Neuron (in vitro differentiated cells): ENCODE results near the gene PTPRN2.

Experiments used
- H2AFZ ChIP-seq: one replicate; pipeline ENCODE4 v1.6.1; 2013; ENCODE audit warnings: low read depth, mild to moderate bottlenecking, inconsistent platforms, low read length, moderate library complexity
- H3K27me3 ChIP-seq: one replicate; pipeline ENCODE4 v1.6.1; 2013; ENCODE audit warnings: low read length; ENCODE audit not compliant: insufficient read depth
- H3K36me3 ChIP-seq: one replicate; pipeline ENCODE4 v1.6.1; 2013; ENCODE audit warnings: low read length; ENCODE audit not compliant: insufficient read depth
- H3K4me1 ChIP-seq: one replicate; pipeline ENCODE4 v1.6.1; 2013; ENCODE audit warnings: low read length; ENCODE audit not compliant: insufficient read depth
- H3K4me3 ChIP-seq: 2 replicates; pipeline ENCODE4 v1.5.1; 2013; ENCODE audit warnings: mild to moderate bottlenecking, low read length, moderate library complexity
- H3K9me3 ChIP-seq: one replicate; pipeline ENCODE4 v1.6.1; 2013; ENCODE audit warnings: low read length

The PTPRN2 gene

GRCh38 chr7:157817944-157818700 is 769.5 kb downstream of the PTPRN2 start:
- H3K36me3 ChIP-seq, result no peaks in the 10 kb centered on the region
- H3K4me3 ChIP-seq, result no peak overlapping the region
- no peak overlapping the region for H2AFZ ChIP-seq
- no peaks in the 10 kb centered on the region for H3K9me3 ChIP-seq
- peaks cover 20% of the 10 kb centered on the region for H3K4me1 ChIP-seq
- no peaks in the 10 kb centered on the region for H3K27me3 ChIP-seq

DNA sequence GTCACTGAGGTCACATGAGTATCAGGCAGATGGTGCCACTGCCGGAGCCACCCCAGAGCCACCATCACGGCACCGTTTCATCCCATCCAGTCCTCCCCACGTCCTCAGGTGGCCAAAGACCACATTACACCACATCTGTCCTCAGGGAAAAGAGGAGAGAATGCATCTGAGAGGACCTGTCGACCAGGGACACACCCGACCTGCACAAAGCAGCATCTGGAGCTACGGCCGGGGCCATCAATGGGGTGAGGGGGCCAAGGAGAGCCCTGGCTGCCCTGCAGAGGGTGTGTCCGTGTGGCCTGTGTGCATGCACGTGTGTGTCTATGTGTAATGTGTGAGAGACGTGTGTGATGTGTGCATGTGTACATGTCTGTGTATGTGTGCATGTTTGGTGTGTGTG is 770.2 kb downstream of the PTPRN2 start:
- Histone ChIP-seq H3K27me3 (no peaks in the 10 kb centered on the region), H3K36me3 (no peaks in the 10 kb centered on the region), H3K4me1 (peaks cover 20% of the 10 kb centered on the region), H3K4me3 (no peak overlapping the region), H2AFZ (no peak overlapping the region), H3K9me3 (no peaks in the 10 kb centered on the region)

DNA sequence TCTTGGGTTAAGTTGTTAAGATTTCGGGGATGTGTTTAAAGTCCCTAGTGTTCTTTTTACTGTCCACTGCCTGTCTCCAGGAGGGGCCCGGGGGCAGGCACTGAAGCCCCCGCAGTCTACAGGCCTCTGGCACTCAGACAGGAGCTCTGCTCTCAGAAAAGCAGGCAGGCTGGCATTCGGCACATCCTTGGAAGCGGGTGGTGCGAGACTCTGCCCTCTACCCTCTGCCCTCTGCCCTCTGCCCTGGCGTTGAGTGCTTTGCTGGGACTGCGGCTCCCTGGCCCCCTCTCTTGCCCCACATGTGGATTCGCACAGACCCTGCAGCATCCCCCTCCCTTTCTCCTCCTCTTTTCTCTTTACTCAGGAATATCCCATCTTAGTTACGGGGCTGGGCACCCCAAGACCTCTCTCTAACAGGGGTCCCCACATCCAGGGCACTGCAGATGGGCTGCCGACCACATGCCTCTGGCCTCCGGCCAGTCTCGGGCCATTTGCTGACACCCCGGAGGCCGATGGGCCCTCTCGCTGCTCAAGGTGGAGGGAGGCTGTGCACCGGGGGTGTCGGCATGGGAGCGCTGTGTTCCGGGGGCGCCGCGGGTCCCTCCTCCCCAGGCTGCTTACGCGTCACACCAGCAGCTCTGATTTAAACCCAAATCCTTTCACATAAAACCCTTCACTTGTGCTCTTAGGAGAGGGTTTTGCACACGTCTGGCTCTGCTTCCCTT is 770.9 kb downstream of the PTPRN2 start:
- H3K9me3 ChIP-seq, result peaks cover 2% of the 10 kb centered on the region
- no peaks in the 10 kb centered on the region for H3K36me3 ChIP-seq
- H3K4me3 ChIP-seq, result no peak overlapping the region
- peaks cover 20% of the 10 kb centered on the region for H3K4me1 ChIP-seq
- no peak overlapping the region for H2AFZ ChIP-seq
- no peaks in the 10 kb centered on the region for H3K27me3 ChIP-seq

DNA sequence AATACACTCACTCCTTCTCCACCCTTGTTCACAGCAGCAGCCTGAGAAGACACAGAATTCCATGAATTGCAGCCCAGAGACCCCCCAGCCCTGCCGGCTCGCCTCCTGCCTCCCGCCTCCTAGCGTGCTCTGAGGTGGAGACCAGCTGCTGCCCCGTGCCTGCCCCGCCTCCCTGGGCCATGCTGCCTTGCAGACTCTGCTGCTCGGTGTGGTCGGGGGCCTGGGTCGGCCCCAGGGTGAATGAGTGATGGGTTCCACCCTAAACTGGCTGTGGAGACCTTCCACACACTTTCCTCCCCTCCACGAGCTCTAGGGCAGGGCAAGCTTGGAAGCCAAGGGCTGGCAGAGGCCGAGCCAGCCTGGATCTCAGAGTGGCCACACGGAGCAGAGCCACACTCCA is 771.5 kb downstream of the PTPRN2 start:
- Histone ChIP-seq H2AFZ (no peak overlapping the region), H3K9me3 (peaks cover 2% of the 10 kb centered on the region), H3K4me1 (peaks cover 20% of the 10 kb centered on the region), H3K4me3 (no peak overlapping the region), H3K36me3 (no peaks in the 10 kb centered on the region), H3K27me3 (no peaks in the 10 kb centered on the region)

GRCh38 chr7:157815706-157816022 is 772.0 kb downstream of the PTPRN2 start:
- Histone ChIP-seq H3K4me1 (peaks cover 20% of the 10 kb centered on the region), H3K9me3 (peaks cover 2% of the 10 kb centered on the region), H3K27me3 (no peaks in the 10 kb centered on the region), H3K36me3 (no peaks in the 10 kb centered on the region), H3K4me3 (no peak overlapping the region), H2AFZ (no peak overlapping the region)

DNA sequence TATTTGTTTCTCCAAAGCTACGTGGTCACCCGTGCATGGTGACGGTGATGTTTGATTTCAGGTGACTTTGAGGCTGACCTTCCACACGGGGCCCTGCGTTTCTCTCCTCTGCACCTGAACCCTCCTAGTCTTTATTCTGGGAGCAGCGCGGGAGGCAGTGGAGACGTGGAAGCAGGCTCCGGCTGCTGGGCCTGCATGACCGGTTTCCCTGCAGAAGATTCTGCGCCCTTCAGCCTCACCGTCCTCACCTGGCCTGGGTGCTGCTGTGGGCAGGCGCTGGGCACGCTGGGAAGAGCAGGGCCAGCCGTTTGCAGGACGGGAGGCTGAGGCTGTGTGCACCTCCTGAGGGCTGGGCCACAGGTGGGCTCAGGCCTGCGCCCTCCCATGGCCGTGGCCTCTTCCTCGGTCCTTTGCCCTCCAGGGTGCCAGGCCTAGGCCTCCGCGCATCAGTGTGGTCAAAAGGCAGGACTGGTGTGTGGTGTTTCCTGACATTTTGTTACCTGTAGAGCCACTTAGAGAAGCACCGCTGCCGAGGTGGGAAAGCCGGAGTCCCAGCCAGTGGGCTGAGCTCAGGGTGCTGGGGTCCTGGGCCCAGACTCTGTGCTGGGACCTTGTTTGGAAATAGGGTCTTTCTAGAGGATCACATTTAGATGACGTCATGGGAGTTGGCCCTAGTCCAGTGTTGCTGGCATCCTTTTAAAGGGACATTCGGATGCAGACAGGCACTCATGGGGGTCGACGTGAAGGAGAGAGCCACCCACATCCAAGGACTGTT is 772.5 kb downstream of the PTPRN2 start:
- Histone ChIP-seq H3K9me3 (peaks cover 2% of the 10 kb centered on the region), H3K4me1 (peaks cover 20% of the 10 kb centered on the region), H3K27me3 (no peaks in the 10 kb centered on the region), H2AFZ (no peak overlapping the region), H3K4me3 (no peak overlapping the region), H3K36me3 (no peaks in the 10 kb centered on the region)

- Histone ChIP-seq H3K36me3 (no peaks in the 10 kb centered on the region), H3K27me3 (no peaks in the 10 kb centered on the region), H2AFZ (no peak overlapping the region), H3K4me3 (no peak overlapping the region), H3K9me3 (peaks cover 3% of the 10 kb centered on the region), H3K4me1 (peaks cover 20% of the 10 kb centered on the region)
These were observed 773.6 kb downstream of the PTPRN2 start for GRCh38 chr7:157813741-157814661.

- H3K4me3 ChIP-seq, result no peak overlapping the region
- H3K36me3 ChIP-seq, result no peaks in the 10 kb centered on the region
- H3K9me3 ChIP-seq, result peaks cover 8% of the 10 kb centered on the region
- H3K27me3 ChIP-seq, result no peaks in the 10 kb centered on the region
- H3K4me1 ChIP-seq, result peaks cover 20% of the 10 kb centered on the region
- no peak overlapping the region for H2AFZ ChIP-seq
These were observed 774.6 kb downstream of the PTPRN2 start for GRCh38 chr7:157813053-157813452.

DNA sequence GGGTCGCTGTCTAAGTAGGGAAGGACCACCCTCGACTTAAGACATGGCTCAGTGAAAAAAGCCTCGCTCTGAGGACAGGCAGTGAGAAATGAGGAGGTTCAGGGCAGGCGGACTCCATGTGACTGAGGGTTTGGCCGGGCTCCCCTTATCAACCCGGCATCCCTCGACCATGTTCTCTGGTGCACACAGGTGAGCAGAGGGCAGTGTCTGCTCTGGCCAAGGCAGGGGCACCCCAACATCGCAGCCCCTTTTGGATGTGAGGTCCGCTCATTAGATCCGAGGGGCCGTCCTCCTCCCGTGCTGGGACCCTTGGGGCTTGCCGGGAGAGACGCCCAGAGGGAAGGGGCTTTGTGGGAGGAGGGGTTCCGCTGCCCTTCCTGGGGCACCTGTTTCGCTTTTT is 775.7 kb downstream of the PTPRN2 start:
- H3K4me3 ChIP-seq, result no peak overlapping the region
- H2AFZ ChIP-seq, result no peak overlapping the region
- no peaks in the 10 kb centered on the region for H3K27me3 ChIP-seq
- peaks cover 9% of the 10 kb centered on the region for H3K9me3 ChIP-seq
- peaks cover 19% of the 10 kb centered on the region for H3K4me1 ChIP-seq
- H3K36me3 ChIP-seq, result no peaks in the 10 kb centered on the region

GRCh38 chr7:157809863-157810851 is 777.5 kb downstream of the PTPRN2 start:
- Histone ChIP-seq H3K27me3 (no peaks in the 10 kb centered on the region), H3K4me3 (no peak overlapping the region), H3K36me3 (no peaks in the 10 kb centered on the region), H2AFZ (no peak overlapping the region), H3K4me1 (peaks cover 22% of the 10 kb centered on the region), H3K9me3 (peaks cover 9% of the 10 kb centered on the region)

GRCh38 chr7:157809154-157809862 is 778.3 kb downstream of the PTPRN2 start:
- H3K9me3 ChIP-seq, result peaks cover 9% of the 10 kb centered on the region
- peaks cover 31% of the 10 kb centered on the region for H3K4me1 ChIP-seq
- H3K27me3 ChIP-seq, result no peaks in the 10 kb centered on the region
- no peak overlapping the region for H2AFZ ChIP-seq
- H3K4me3 ChIP-seq, result no peak overlapping the region
- no peaks in the 10 kb centered on the region for H3K36me3 ChIP-seq
